Glutamatergic neuron (in vitro differentiated cells): ENCODE results near the gene SEC22C. TPM values are rescaled to one million over a fixed set of nuclear protein-coding genes. Genes with fewer than 3 reads are reported as not detected.
"Not testable (repeated sequence)": the region's sequence is repeated elsewhere in the genome, so short reads cannot be mapped to it uniquely, and the experiment has no call there.

Experiments
- DNase-seq: peaks from one replicate; pipeline ENCODE4 v3.0.0; 2022
- H3K27ac Mint-ChIP-seq: one replicate; pipeline ENCODE4 v1.8.0; 2020; ENCODE audit warnings: mild to moderate bottlenecking, mixed read lengths, inconsistent platforms; ENCODE audit not compliant: unreplicated experiment
- H3K27me3 Mint-ChIP-seq: one replicate; pipeline ENCODE4 v1.8.0; 2020; ENCODE audit warnings: mild to moderate bottlenecking, moderate library complexity, mixed read lengths, inconsistent platforms; ENCODE audit not compliant: unreplicated experiment
- H3K36me3 Mint-ChIP-seq: one replicate; pipeline ENCODE4 v1.8.0; 2020; ENCODE audit warnings: mild to moderate bottlenecking, mixed read lengths, inconsistent platforms; ENCODE audit not compliant: unreplicated experiment
- H3K4me1 Mint-ChIP-seq: one replicate; pipeline ENCODE4 v1.8.0; 2020; ENCODE audit warnings: mild to moderate bottlenecking, low read depth, mixed read lengths, inconsistent platforms; ENCODE audit not compliant: unreplicated experiment
- H3K4me3 Mint-ChIP-seq: one replicate; pipeline ENCODE4 v1.8.0; 2020; ENCODE audit warnings: mild to moderate bottlenecking, mixed read lengths, inconsistent platforms; ENCODE audit not compliant: unreplicated experiment
- H3K9me3 Mint-ChIP-seq: one replicate; pipeline ENCODE4 v1.8.0; 2020; ENCODE audit warnings: mild to moderate bottlenecking, moderate library complexity, mixed read lengths, inconsistent platforms; ENCODE audit not compliant: unreplicated experiment
- total RNA-seq: library from RNA; stranded (reverse); fragmentation: NEBNext Ultra II Directional; extraction: Animal tissue kit (Norgen Biotek cat#: 25700); gene quantifications from one replicate; pipeline ENCODE4 v1.2.1, GENCODE V29; 2021; ENCODE audit not compliant: unreplicated experiment
- TF ChIP-seq, protein P1 (sequence below): fragments of 200-600 bp; sonication (generic); IDR thresholded peaks from one replicate; pipeline ENCODE4 v1.5.0; 2021; ENCODE audit not compliant: partially characterized antibody, unreplicated experiment

SEC22C gene
- total RNA-seq, 1 donor from 2014 or later, result 36.9 TPM

DNA sequence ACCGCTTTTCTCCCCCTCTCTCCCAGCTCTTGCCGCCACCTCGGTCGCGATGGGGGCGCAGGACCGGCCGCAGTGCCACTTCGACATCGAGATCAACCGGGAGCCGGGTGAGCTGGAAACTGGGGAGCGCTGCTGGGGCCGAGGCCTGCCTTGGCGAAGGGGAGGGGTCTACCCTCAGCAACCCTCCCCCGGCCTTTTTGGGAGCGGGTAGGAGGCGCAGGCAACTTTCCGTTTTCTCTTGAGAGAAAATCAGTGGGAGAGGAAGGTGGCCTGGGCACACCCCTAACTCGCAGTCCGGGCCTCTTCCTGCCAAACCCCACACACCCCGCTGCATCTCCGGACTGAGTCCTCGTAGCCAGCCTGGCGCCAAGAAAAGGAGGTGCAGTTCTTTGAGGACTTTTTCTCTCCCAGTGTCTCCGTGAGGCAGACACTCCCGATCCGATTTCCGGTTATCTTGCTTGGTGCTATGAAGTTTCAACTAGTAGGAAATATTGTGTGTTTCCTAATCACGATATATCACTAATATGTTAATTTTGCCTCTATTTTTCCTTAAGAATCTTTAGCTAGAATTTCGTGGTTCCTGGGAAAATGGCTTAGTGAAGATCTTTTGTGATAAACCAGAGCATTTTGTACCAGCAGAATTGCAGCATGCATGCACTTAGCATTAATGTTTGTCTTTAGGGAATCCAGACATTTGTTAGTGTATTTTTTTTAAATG is 19.4 kb upstream of the SEC22C start:
- Mint-ChIP-seq H3K27me3 (peaks cover 5% of the 10 kb centered on the region), H3K4me3 (peak overlapping the region; percentile 91), H3K9me3 (peaks cover 11% of the 10 kb centered on the region), H3K27ac (peak overlapping the region; percentile 94), H3K36me3 (peaks cover 9% of the 10 kb centered on the region), H3K4me1 (peaks cover 17% of the 10 kb centered on the region)
- no peak for DNase-seq
- TF ChIP-seq, protein P1, sequence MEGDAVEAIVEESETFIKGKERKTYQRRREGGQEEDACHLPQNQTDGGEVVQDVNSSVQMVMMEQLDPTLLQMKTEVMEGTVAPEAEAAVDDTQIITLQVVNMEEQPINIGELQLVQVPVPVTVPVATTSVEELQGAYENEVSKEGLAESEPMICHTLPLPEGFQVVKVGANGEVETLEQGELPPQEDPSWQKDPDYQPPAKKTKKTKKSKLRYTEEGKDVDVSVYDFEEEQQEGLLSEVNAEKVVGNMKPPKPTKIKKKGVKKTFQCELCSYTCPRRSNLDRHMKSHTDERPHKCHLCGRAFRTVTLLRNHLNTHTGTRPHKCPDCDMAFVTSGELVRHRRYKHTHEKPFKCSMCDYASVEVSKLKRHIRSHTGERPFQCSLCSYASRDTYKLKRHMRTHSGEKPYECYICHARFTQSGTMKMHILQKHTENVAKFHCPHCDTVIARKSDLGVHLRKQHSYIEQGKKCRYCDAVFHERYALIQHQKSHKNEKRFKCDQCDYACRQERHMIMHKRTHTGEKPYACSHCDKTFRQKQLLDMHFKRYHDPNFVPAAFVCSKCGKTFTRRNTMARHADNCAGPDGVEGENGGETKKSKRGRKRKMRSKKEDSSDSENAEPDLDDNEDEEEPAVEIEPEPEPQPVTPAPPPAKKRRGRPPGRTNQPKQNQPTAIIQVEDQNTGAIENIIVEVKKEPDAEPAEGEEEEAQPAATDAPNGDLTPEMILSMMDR, result no peak

DNA sequence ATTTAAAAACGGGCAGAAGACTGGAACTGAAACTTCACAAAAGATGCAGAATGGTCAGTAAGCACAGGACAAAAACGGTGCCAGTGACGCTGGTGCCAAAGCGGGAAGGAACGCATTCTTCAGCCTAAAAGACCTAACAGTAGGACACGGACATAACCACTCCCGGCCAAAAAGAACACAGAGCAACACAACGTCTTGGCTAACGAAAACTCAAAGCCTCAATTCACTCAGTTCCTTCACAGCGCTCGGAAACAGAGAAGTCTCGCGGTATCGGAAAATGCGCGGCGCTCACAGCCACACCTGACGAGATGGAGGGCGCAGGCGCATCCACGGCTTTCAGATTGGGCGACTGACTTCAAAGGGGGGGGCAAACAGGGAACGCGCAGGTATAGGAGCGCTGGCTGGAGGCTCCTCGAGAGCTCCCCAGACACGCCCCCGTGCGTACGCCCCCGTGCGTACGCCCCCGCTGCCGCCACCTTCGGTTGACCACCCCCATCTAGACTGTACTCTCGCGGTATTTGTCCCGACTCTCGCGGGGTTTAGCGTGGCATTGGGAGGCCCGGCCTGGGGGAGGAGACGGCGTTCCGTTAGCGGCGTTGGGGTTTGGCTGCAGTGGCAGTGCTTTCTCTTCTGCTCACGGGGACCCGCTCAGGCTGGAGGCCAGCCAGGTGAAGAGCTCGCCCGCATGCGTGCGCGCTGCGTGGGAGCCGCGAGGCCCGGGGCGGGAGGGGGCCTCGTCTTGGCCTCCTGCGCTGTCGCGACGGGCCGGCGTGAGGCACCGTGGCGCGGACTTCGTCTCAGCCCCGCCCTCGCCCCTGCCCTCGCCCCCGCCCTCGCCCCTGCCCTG is 18.6 kb upstream of the SEC22C start, which contains the start of gene NKTR:
TSS of gene NKTR (plus strand) at position 576 of the 847 bp plus-strand sequence. CDS start 321 bp downstream, outside the sequence.
- Mint-ChIP-seq H3K4me3 (peak within 1 kb of the TSS; percentile 92), H3K27me3 (peaks cover 5% of the 10 kb centered on the region), H3K36me3 (peaks cover 9% of the 10 kb centered on the region), H3K4me1 (peaks cover 12% of the 10 kb centered on the region), H3K27ac (peak within 1 kb of the TSS; percentile 94), H3K9me3 (peaks cover 11% of the 10 kb centered on the region)
- TF ChIP-seq, protein P1, result peak; percentile 15
- peak; percentile 100 for DNase-seq

DNA sequence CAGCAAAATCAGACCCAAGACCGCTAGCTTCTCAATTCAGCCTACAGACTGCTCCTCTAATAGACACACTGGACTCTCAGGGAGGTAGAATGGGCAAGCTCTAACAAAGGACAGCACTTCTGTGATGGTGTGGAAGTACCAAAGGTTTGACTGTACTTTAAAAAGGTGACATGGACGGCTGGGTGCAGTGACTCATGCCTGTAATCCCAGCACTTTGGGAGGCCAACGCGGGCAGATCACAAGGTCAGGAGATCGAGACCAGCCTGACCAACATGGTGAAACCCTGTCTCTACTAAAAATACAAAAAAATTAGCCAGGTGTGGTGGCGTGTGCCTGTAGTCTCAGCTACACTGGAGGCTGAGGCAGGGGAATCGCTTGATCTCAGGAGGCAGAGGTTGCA is 15.3 kb upstream of the SEC22C start:
- not testable (repeated sequence) for DNase-seq, H3K9me3 Mint-ChIP-seq, H3K4me3 Mint-ChIP-seq, H3K36me3 Mint-ChIP-seq, H3K27ac Mint-ChIP-seq, H3K27me3 Mint-ChIP-seq
- peaks cover 12% of the 10 kb centered on the region for H3K4me1 Mint-ChIP-seq

DNA sequence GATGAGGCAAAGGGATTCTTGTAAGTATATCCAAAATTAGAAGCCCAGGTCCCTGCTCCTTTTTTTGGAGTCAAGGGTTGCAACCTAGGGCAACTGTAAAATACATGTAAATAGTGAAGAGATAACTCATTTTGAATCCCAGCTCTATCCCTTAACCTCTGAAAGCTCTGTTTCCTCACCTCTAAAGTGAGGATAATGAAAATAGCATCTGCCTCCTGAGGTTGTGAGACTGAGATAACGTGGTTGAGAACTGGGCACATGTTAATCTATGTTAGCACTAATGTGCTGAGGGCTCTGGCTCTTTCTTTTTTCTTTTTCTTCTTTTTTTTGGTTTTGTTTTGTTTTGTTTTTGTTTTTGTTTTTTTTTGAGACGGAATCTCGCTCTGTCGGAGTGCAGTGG is 13.9 kb upstream of the SEC22C start:
- Mint-ChIP-seq H3K9me3 (peaks cover 9% of the 10 kb centered on the region), H3K27me3 (peaks cover 3% of the 10 kb centered on the region), H3K4me3 (no peak overlapping the region), H3K4me1 (peaks cover 12% of the 10 kb centered on the region), H3K27ac (no peak overlapping the region), H3K36me3 (no peaks in the 10 kb centered on the region)
- TF ChIP-seq, protein P1, result no peak
- DNase-seq, result no peak

DNA sequence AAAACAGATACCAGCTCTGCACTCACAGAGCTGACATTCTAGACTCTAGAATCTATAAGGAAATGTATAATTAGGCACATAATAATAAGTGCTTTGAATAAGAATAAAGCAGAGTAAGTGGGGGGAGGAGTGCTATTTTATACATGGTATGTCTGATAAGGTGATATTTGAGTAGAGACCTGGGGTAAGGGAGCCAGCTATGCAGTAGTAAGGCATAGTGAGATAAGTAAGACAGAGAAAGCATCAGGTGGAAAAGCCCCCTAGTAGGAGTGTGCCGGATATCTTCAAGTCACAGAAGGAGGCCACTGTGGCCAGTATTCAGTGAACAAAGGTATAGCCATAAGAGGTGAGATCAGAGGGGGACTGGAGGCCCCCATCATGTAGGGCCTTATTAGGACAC is 11.9 kb upstream of the SEC22C start:
- peaks cover 9% of the 10 kb centered on the region for H3K9me3 Mint-ChIP-seq
- H3K4me3 Mint-ChIP-seq, result no peak overlapping the region
- no peak overlapping the region for H3K27ac Mint-ChIP-seq
- H3K27me3 Mint-ChIP-seq, result peaks cover 2% of the 10 kb centered on the region
- TF ChIP-seq, protein P1, result no peak
- peaks cover 8% of the 10 kb centered on the region for H3K4me1 Mint-ChIP-seq
- H3K36me3 Mint-ChIP-seq, result no peaks in the 10 kb centered on the region
- DNase-seq, result no peak
